GM18907 (cell line): ENCODE data around the gene U2AF1.
"Not testable (repeated sequence)": the region's sequence is repeated elsewhere in the genome, so short reads cannot be mapped to it uniquely, and the experiment has no call there.

Experiments
- ATAC-seq: cut with Tn5 transposase; IDR thresholded peaks from one replicate; pipeline ENCODE4 v1.9.1; 2021; ENCODE audit warnings: mild to moderate bottlenecking, moderate library complexity; ENCODE audit not compliant: unreplicated experiment

U2AF1 gene

GRCh38 chr21:43106965-43107793 is at the start of gene U2AF1:
Gene U2AF1, minus strand, starts transcription at chr21:43107570. Its CDS starts 76 bp downstream, at chr21:43107494.
- ATAC-seq: peak; percentile 68

- ATAC-seq: not testable (repeated sequence)
These were observed 46.2 kb upstream of the U2AF1 start for GRCh38 chr21:43153601-43154000.

GRCh38 chr21:43149344-43149743 is 42.0 kb upstream of the U2AF1 start:
- not testable (repeated sequence) for ATAC-seq

- ATAC-seq: not testable (repeated sequence)
These were observed 40.6 kb upstream of the U2AF1 start for GRCh38 chr21:43147999-43148398.

- ATAC-seq: not testable (repeated sequence)
These were observed 39.3 kb upstream of the U2AF1 start for GRCh38 chr21:43146637-43147036.

GRCh38 chr21:43141407-43141806 is 34.0 kb upstream of the U2AF1 start:
- not testable (repeated sequence) for ATAC-seq

- not testable (repeated sequence) for ATAC-seq
These were observed 31.6 kb upstream of the U2AF1 start for GRCh38 chr21:43138944-43139343.

- not testable (repeated sequence) for ATAC-seq
These were observed 27.1 kb upstream of the U2AF1 start for GRCh38 chr21:43134520-43134919.

GRCh38 chr21:43130094-43130493 is 22.7 kb upstream of the U2AF1 start:
- ATAC-seq: not testable (repeated sequence)

GRCh38 chr21:43115956-43116355 is 8.6 kb upstream of the U2AF1 start:
- not testable (repeated sequence) for ATAC-seq

- not testable (repeated sequence) for ATAC-seq
These were observed 7.1 kb upstream of the U2AF1 start for GRCh38 chr21:43114483-43114882.

- ATAC-seq: peak; percentile 35
These were observed 1.6 kb upstream of the U2AF1 start for GRCh38 chr21:43109006-43109405.

- ATAC-seq: not testable (repeated sequence)
These were observed 807 bp upstream of the U2AF1 start for GRCh38 chr21:43108177-43108576.

- peak; percentile 30 for ATAC-seq
These were observed 396 bp upstream of the U2AF1 start for GRCh38 chr21:43107794-43108137.

GRCh38 chr21:43104642-43105041 is 2.7 kb downstream of the U2AF1 start:
- not testable (repeated sequence) for ATAC-seq

- ATAC-seq: not testable (repeated sequence)
These were observed 5.1 kb downstream of the U2AF1 start for GRCh38 chr21:43102281-43102680.

GRCh38 chr21:43101676-43102075 is 5.7 kb downstream of the U2AF1 start:
- ATAC-seq: not testable (repeated sequence)

- ATAC-seq: not testable (repeated sequence)
These were observed 6.4 kb downstream of the U2AF1 start for GRCh38 chr21:43101000-43101399.

GRCh38 chr21:43091979-43092614 is 15.3 kb downstream of the U2AF1 start:
- not testable (repeated sequence) for ATAC-seq

- not testable (repeated sequence) for ATAC-seq
These were observed 16.4 kb downstream of the U2AF1 start for GRCh38 chr21:43090947-43091346.

- not testable (repeated sequence) for ATAC-seq
These were observed 17.9 kb downstream of the U2AF1 start for GRCh38 chr21:43089463-43089862.
